ENCODE data around the gene ZDHHC24. TPM values are rescaled to one million over a fixed set of nuclear protein-coding genes. Genes with fewer than 3 reads are reported as not detected.

Gene ZDHHC24
- polyA plus RNA-seq, 1 donor: 4.3 TPM

DNA sequence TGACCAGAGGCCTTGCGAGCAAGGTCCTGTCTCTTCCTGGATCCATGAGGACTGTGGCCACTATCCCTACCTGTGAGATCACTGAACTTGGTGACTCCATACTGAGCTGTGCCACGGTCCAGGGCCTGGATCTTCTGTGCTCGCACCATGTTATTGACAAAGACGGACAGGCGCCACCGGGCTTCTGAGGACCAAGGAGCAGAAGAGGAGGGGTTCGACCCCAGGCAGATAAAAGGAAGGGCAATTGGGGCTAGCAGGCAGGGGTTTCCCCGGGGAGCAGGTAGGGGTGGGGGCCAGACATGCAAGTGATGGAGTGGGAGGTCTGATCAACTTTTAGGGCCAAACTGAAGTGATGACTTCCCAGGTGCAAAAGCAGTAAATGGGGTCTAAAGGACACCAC is 20.4 kb upstream of the ZDHHC24 start:
- DNase-seq (ENCODE audit: low read depth): no peak

DNA sequence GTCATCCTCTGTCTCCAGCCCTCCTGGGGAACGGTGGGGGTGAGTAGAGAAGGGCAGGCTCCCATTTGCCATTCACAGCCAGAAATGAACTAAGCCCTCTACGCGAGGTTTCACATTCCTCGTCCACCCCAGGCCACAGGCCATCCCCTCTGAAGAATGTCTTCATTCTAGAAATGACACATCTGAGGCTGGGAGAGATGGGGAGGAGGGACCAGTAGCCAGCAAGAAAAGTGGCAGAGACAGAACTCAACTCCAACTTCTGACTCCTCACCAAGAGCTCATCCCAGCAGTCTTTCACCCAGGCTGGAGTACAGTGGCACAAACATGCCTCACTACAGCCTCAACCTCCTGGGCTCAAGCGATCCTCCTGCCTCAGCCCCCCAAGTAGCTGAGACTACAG is 19.1 kb upstream of the ZDHHC24 start:
- DNase-seq (ENCODE audit: low read depth): no peak

DNA sequence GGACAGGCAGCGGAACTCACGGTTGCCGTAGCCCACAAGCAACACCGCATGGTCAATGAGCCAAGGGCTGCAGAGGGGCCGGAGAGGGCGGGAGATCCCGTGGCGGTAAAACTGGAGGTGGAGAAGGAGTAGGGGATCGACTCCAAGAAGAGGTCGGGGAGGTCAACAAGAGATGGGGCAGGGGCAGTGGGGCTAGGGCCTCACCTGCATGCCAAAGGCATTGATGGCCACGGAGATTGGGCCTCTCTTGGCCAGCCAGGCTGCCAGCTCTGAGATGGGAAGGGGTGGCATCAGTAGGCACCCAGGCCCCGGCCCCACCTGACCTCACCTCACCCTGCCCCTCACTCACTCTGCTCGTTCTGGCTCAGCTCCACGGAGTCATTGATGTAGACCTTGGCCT is 18.7 kb upstream of the ZDHHC24 start:
- no peak for DNase-seq (ENCODE audit: low read depth)

DNA sequence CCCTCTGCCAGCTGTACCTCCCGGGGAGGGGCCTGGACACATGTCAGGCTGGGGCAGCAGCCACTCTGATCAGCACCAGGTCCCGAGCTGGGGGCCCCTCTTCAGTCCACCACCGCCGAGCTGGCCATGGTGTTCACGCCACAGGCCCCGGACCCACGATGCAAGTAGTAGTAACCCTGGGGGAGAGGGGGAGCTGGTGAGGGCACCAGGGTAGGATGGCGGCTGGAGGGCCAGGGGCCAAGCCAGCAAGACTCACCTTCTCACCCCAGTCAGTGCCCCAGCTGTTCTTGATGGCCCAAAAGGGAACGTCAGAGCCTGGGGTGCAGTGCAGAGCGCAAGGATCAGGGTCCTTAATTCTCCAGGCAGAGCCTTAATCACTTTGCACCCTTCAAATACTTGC is 18.0 kb upstream of the ZDHHC24 start:
- DNase-seq (ENCODE audit: low read depth): no peak

DNA sequence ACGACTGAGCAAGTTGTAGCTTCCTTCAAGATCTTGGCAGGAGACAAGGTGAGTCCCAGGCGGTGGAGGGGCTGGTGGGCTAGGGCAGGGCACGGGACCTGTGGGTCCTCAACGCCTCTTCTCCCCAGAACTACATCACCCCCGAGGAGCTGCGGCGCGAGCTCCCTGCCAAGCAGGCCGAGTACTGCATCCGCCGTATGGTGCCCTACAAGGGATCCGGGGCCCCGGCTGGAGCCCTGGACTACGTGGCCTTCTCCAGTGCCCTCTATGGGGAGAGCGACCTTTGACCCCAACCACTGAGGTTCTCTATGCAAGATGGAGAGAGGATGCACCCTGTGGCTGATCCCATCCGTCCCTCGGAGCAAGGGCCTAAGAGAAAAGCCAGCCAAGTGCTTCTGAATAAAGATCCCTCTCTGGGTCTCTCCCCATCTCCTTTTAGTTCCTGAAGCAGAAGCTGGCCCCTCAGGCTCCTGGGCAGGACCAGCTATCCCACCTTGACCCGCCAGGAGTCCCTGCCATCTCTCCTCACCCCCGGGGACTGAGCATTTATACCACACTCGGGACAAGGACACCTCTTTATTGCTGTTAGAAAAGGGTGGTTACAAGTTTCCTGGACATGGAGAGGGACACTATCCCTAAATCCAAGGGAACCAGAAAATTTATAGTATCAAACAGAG is 17.2 kb upstream of the ZDHHC24 start:
- DNase-seq (ENCODE audit: low read depth): no peak

DNA sequence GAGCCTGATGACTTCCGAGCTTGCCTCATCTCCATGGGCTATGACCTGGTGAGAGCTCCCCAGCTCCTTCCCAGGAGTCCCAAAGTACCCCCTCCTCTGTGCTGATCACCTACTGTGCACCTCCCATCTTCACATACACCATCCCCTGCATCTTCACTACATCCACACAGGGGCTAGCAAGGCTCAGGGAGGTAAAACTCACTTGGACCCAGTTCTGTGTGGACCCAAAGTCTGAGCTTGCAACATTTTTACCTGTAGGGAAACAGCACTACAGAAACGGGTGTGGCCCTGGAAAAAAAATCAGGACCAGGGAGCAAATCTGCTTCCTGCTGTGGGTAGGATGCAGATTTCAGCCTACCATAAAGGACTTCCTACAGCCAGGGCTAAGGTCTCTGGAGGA is 16.4 kb upstream of the ZDHHC24 start:
- DNase-seq (ENCODE audit: low read depth): no peak

DNA sequence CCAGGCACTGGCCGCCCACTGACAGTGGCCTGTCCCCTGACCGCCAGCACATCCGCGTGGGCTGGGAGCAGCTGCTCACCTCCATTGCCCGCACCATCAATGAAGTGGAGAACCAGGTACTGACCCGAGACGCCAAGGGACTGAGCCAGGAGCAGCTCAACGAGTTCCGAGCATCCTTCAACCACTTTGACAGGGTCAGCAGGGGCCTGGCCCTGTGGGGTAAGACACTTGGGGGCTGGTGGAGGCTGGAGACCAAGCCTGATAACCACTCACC is 16.1 kb upstream of the ZDHHC24 start:
- no peak for DNase-seq (ENCODE audit: low read depth)

- no peak for DNase-seq (ENCODE audit: low read depth)
Observed at GRCh38 chr11:66561178-66561974, 15.5 kb upstream of the ZDHHC24 start.

DNA sequence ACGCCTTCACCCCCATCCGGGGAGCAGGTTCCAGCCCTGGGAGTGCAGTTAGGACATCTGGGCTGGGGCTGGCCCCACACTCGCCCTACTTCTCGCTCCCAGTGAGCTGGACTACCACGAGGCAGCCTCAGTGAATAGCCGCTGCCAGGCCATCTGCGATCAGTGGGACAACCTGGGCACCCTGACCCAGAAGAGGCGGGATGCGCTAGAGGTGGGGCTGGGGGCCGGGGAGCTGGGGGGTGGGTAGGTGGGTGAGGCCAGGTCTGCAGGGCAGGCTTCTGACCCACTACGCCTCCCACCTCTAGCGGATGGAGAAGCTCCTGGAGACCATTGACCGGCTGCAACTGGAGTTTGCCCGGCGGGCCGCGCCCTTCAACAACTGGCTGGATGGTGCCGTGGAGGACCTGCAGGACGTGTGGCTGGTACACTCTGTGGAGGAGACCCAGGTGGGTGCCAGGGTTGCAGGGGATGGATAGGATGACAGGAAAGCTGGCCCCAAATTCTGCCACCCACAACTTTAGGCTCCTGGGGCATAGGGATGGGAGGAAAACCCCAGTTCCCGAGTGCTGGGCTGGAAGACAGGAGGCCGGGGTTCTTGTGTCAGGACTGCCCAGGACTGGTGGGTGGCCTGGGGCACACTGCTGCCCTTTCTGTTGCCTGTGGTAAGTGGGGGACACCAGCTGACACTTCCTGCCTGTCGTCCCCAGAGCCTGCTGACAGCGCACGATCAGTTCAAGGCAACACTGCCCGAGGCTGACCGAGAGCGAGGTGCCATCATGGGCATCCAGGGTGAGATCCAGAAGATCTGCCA is 14.2 kb upstream of the ZDHHC24 start:
- DNase-seq (ENCODE audit: low read depth): no peak

GRCh38 chr11:66559142-66559865 is 13.5 kb upstream of the ZDHHC24 start:
- no peak for DNase-seq (ENCODE audit: low read depth)

DNA sequence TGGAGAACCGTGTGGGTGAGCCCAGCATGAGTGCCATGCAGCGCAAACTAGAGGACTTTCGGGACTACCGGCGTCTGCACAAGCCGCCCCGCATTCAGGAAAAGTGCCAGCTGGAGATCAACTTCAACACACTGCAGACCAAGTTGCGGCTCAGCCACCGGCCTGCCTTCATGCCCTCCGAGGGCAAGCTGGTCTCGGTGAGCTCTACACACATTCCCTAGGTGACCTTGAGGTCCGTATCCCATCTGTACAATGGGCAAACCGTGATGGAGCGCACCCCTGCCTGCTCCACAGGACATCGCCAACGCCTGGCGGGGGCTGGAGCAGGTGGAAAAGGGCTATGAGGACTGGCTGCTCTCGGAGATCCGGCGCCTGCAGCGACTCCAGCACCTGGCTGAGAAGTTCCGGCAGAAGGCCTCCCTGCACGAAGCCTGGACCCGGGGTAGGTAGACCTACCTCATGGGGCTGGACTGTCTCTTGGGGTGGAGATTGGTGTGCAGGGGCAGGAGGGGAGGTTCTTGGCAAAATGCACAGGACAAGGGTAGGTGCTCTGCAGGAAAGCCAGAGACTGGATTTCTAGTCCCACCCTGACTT is 12.0 kb upstream of the ZDHHC24 start:
- no peak for DNase-seq (ENCODE audit: low read depth)

DNA sequence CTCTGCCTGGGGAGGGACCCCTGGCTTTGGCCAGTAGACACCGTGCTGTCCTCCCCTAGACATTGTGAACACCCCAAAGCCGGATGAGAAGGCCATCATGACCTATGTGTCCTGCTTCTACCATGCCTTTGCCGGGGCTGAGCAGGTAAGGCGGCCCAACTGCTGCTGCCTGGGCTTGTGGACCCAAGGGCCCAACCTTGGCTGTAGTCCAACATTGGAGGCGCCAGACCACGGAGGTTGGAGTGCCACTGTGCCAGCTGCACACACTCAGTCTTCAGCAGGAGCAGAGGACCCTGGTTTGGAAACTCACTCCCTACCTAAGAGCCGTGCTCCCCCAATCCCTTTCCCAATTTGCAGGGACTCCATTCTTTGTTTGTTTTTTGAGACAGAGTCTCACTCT is 10.2 kb upstream of the ZDHHC24 start:
- DNase-seq (ENCODE audit: low read depth): no peak

GRCh38 chr11:66555416-66555815 is 9.6 kb upstream of the ZDHHC24 start:
- no peak for DNase-seq (ENCODE audit: low read depth)

GRCh38 chr11:66554602-66555001 is 8.8 kb upstream of the ZDHHC24 start:
- no peak for DNase-seq (ENCODE audit: low read depth)

GRCh38 chr11:66550887-66551286 is 5.0 kb upstream of the ZDHHC24 start:
- DNase-seq (ENCODE audit: low read depth): no peak

DNA sequence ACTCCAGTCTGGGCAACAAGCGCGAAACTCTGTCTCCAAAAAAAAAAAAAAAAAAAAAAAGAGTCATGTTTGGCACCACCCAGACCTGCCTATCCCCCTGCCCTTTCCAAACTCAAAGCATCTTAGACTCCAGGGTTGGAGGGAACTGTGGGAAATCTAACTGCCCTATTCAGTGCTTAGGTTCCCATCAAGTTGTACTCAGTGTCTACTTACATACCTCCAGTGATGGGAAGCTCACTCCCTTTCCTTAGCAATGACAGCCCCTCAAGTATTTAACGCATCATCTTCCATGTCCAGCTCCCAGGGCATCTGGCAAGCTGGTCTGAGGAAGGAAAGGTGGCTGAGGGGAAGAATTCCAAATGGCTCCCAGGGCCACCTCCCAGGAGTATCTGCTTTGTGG is 3.8 kb upstream of the ZDHHC24 start:
- DNase-seq (ENCODE audit: low read depth): no peak

- no peak for DNase-seq (ENCODE audit: low read depth)
Observed at GRCh38 chr11:66548774-66549630, 3.2 kb upstream of the ZDHHC24 start.

- no peak for DNase-seq (ENCODE audit: low read depth)
Observed at GRCh38 chr11:66548041-66548440, 2.2 kb upstream of the ZDHHC24 start.

DNA sequence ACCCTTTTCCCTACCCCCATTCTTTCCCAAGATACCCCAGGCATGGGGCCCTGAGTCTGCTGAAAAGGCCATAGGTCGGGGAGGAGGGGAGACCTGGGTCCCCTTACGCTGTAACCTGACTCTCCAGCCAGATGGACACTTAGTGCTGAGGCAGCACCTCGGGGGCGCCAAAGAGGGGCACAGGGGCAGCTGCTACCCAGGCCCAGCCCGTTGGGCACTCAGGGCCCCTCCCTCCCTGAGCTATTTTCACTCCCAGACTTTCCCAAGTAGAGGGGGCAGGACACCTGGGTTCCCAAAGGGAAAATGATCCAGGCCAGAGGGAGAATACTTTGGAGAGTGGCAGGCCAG is 1.8 kb upstream of the ZDHHC24 start:
- no peak for DNase-seq (ENCODE audit: low read depth)

DNA sequence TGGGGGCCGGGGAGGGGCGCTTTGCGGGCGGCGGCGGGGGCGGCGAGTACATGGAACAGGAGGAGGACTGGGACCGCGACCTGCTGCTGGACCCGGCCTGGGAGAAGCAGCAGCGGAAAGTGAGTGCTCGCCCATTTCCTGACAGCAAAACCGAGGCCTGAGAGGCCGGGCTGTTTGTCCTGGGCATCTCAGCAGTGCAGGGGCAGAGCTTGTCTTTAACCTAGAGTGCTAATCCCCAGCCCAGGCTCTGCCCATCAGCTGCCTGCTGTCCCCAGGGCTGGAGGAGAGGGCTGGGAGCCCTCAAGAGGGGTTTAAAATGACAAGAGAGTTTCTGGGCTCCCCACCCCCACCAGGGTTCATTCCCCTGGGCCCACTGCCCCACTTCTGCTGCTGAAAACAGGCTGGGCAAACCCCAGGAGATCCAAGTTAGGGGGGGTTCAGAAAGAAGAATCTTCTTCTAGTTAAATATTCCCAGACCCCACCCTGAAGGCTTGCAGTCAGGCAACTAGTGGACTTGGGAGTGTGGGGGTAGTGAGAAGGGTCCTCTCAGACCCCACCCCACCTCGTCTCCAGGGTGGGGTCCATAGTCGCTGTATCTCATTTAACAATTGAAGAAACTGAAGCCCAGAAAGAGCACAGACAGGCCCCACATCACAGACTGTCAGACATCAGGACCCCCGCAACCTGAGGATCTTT is 1.3 kb upstream of the ZDHHC24 start:
- DNase-seq (ENCODE audit: low read depth): no peak

Measured in forelimb muscle (tissue), 1 donor.